ENCODE results near the gene PRKAG1. TPM values are rescaled to one million over a fixed set of nuclear protein-coding genes. Genes with fewer than 3 reads are reported as not detected.

PRKAG1 gene
- polyA plus RNA-seq, 1 donor from 2014 or later, result 71.0 TPM

DNA sequence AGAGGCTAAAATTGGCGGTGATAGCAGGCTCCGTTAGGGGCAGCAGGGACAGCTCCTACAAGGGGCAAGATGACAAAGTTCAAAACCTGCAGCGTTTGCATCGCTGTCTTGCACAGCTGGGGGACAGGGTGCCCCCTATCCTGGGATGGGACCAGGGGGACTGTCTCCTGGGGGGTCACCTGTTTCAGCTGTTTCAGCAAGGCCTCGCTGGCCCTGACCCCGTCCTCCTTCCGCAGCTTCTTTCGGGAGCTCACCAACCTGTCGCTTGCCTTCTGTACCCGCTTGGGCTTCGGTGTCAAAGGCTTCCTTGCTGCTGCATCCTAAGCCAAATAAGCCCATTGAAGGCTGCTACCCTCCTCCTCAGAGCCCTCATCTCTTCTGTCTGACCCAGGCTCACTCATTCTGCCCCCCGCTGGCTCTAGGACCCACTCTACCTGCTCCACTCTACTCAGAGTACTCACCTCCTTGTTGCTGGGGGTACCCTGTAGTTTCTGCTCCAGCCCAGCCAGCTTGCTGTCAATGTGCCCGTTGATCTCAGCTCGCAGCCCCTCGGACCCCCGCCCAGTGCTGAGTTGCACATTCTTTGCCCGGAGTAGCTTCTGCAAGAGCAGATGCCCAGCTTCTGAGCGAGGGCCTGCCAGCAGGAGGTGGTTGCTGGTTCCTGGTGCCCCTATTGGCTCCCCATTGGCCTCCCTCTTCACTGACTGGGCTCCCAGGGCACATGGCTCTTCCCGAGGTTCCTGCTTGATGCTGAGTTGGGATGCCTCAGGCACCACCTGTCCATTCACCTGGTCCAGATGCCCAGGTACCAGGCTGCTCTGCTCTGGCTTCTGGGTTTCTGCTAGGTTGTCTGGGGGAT, 12.4 kb upstream of the PRKAG1 start:
- Histone ChIP-seq H3K27me3 (ENCODE audit: insufficient read depth, low read depth, low read length) (no peaks in the 10 kb centered on the region), H3K9ac (ENCODE audit: low read length) (no peak overlapping the region), H3F3A (ENCODE audit: insufficient read depth, low read length, poor library complexity, severe bottlenecking) (no peaks in the 10 kb centered on the region), H4K20me1 (ENCODE audit: insufficient read depth) (no peaks in the 10 kb centered on the region), H3K4me3 (ENCODE audit: low read length) (no peak overlapping the region), H3K36me3 (ENCODE audit: insufficient read depth, low read length) (no peaks in the 10 kb centered on the region), H3K27ac (ENCODE audit: low read length) (no peak overlapping the region), H3K9me2 (ENCODE audit: insufficient read depth, low read length) (no peaks in the 10 kb centered on the region), H2AFZ (ENCODE audit: low read depth, low read length) (no peak overlapping the region), H3K4me2 (ENCODE audit: low read length) (no peak overlapping the region), H3K79me2 (replicated peaks; ENCODE audit: insufficient read depth, low read length) (no peaks in the 10 kb centered on the region), H3K9me3 (ENCODE audit: low read length) (no peaks in the 10 kb centered on the region)
- TF ChIP-seq, protein P1, sequence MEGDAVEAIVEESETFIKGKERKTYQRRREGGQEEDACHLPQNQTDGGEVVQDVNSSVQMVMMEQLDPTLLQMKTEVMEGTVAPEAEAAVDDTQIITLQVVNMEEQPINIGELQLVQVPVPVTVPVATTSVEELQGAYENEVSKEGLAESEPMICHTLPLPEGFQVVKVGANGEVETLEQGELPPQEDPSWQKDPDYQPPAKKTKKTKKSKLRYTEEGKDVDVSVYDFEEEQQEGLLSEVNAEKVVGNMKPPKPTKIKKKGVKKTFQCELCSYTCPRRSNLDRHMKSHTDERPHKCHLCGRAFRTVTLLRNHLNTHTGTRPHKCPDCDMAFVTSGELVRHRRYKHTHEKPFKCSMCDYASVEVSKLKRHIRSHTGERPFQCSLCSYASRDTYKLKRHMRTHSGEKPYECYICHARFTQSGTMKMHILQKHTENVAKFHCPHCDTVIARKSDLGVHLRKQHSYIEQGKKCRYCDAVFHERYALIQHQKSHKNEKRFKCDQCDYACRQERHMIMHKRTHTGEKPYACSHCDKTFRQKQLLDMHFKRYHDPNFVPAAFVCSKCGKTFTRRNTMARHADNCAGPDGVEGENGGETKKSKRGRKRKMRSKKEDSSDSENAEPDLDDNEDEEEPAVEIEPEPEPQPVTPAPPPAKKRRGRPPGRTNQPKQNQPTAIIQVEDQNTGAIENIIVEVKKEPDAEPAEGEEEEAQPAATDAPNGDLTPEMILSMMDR (IDR thresholded peaks at IDR 0.05; ENCODE audit: poor library complexity, severe bottlenecking), result no peak
- TF ChIP-seq SMC3 (conservative IDR thresholded peaks at IDR 0.05; ENCODE audit: poor library complexity), result no peak
- no peak for TF ChIP-seq RAD21 (conservative IDR thresholded peaks at IDR 0.05)
- no peak for TF ChIP-seq TAF1 (IDR thresholded peaks at IDR 0.05; ENCODE audit: low read depth)
- TF ChIP-seq EP300 (conservative IDR thresholded peaks at IDR 0.05; ENCODE audit: poor library complexity, severe bottlenecking), result no peak
- no peak for TF ChIP-seq POLR2AphosphoS5 (IDR thresholded peaks at IDR 0.05)
- TF ChIP-seq, protein P2, sequence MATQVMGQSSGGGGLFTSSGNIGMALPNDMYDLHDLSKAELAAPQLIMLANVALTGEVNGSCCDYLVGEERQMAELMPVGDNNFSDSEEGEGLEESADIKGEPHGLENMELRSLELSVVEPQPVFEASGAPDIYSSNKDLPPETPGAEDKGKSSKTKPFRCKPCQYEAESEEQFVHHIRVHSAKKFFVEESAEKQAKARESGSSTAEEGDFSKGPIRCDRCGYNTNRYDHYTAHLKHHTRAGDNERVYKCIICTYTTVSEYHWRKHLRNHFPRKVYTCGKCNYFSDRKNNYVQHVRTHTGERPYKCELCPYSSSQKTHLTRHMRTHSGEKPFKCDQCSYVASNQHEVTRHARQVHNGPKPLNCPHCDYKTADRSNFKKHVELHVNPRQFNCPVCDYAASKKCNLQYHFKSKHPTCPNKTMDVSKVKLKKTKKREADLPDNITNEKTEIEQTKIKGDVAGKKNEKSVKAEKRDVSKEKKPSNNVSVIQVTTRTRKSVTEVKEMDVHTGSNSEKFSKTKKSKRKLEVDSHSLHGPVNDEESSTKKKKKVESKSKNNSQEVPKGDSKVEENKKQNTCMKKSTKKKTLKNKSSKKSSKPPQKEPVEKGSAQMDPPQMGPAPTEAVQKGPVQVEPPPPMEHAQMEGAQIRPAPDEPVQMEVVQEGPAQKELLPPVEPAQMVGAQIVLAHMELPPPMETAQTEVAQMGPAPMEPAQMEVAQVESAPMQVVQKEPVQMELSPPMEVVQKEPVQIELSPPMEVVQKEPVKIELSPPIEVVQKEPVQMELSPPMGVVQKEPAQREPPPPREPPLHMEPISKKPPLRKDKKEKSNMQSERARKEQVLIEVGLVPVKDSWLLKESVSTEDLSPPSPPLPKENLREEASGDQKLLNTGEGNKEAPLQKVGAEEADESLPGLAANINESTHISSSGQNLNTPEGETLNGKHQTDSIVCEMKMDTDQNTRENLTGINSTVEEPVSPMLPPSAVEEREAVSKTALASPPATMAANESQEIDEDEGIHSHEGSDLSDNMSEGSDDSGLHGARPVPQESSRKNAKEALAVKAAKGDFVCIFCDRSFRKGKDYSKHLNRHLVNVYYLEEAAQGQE (IDR thresholded peaks at IDR 0.05; ENCODE audit: borderline replicate concordance), result no peak
- no peak for TF ChIP-seq MXI1 (conservative IDR thresholded peaks at IDR 0.05; ENCODE audit: poor library complexity, severe bottlenecking)
- TF ChIP-seq EZH2 (IDR thresholded peaks at IDR 0.05; ENCODE audit: borderline replicate concordance, insufficient read depth, low read length, poor library complexity, severe bottlenecking), result no peak

DNA sequence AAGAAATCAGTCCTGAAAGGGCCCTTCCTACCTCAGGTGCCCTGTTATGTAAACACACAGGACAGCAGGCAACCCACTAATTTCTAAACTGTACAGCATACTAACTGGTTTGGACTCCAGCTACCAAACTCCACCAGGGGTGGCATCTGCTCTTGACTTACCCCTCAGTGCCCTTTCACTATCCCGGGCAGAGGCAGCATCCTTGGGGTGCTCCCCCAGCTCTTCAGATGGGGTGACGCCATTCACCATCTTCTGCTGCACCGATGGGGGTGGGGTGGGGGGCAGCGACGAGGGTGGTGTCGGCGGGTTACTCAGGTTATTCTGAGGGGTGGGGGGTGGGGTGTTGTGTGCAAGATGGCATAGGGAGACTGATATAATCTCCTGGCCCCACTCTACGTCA, 11.5 kb upstream of the PRKAG1 start:
- no peak overlapping the region for H3K4me3 ChIP-seq (ENCODE audit: low read length)
- no peaks in the 10 kb centered on the region for H3K27me3 ChIP-seq (ENCODE audit: insufficient read depth, low read depth, low read length)
- H3K9ac ChIP-seq (ENCODE audit: low read length), result no peak overlapping the region
- H3K4me2 ChIP-seq (ENCODE audit: low read length), result no peak overlapping the region
- no peak overlapping the region for H3K27ac ChIP-seq (ENCODE audit: low read length)
- no peak for TF ChIP-seq TAF1 (IDR thresholded peaks at IDR 0.05; ENCODE audit: low read depth)
- TF ChIP-seq MXI1 (conservative IDR thresholded peaks at IDR 0.05; ENCODE audit: poor library complexity, severe bottlenecking), result no peak
- no peak for TF ChIP-seq SMC3 (conservative IDR thresholded peaks at IDR 0.05; ENCODE audit: poor library complexity)
- no peak for TF ChIP-seq RAD21 (conservative IDR thresholded peaks at IDR 0.05)
- TF ChIP-seq EP300 (conservative IDR thresholded peaks at IDR 0.05; ENCODE audit: poor library complexity, severe bottlenecking), result no peak
- no peak for TF ChIP-seq EZH2 (IDR thresholded peaks at IDR 0.05; ENCODE audit: borderline replicate concordance, insufficient read depth, low read length, poor library complexity, severe bottlenecking)
- TF ChIP-seq POLR2AphosphoS5 (IDR thresholded peaks at IDR 0.05), result no peak
- TF ChIP-seq, protein P1 (IDR thresholded peaks at IDR 0.05; ENCODE audit: poor library complexity, severe bottlenecking), result no peak
- TF ChIP-seq, protein P2 (IDR thresholded peaks at IDR 0.05; ENCODE audit: borderline replicate concordance), result no peak
- no peaks in the 10 kb centered on the region for H3K79me2 ChIP-seq (replicated peaks; ENCODE audit: insufficient read depth, low read length)
- no peaks in the 10 kb centered on the region for H3K9me2 ChIP-seq (ENCODE audit: insufficient read depth, low read length)
- no peak overlapping the region for H2AFZ ChIP-seq (ENCODE audit: low read depth, low read length)
- H3K9me3 ChIP-seq (ENCODE audit: low read length), result no peaks in the 10 kb centered on the region
- H3K36me3 ChIP-seq (ENCODE audit: insufficient read depth, low read length), result no peaks in the 10 kb centered on the region
- no peaks in the 10 kb centered on the region for H3F3A ChIP-seq (ENCODE audit: insufficient read depth, low read length, poor library complexity, severe bottlenecking)
- no peaks in the 10 kb centered on the region for H4K20me1 ChIP-seq (ENCODE audit: insufficient read depth)
